Stimulated activated CD8-positive, alpha-beta memory T cell treated with anti-CD3 and anti-CD28 coated beads, Interleukin-15, amount 100 ng/mL, for 4 hours (primary cell): Measurements from ENCODE around the gene PSMC5.
"Not testable (repeated sequence)": the region's sequence is repeated elsewhere in the genome, so short reads cannot be mapped to it uniquely, and the experiment has no call there.

ENCODE experiments used
- DNase-seq, 2 donors: peaks; one replicate each; pipeline ENCODE4 v3.0.0-alpha.2; 2020; ENCODE audit warnings: low read depth in 2 of 2

Gene PSMC5

DNA sequence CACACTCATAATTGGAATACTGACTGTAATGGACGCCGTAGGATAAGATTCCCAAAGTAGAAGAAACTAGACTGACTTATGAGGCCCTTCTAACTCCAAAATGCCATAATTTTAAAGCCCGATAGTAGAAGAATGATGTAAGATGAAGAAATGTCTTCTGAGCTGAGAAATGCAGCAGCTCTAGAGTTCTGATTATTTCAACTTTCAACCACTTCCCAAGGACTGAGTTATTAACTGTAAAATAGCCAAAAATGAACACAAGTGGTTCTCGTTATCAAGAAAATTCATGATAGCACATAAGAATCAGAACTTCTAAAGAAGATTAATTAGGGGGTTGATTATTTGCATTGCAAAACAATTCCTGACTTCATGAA is 43.0 kb downstream of the PSMC5 start:
- DNase-seq, result not testable (repeated sequence)

DNA sequence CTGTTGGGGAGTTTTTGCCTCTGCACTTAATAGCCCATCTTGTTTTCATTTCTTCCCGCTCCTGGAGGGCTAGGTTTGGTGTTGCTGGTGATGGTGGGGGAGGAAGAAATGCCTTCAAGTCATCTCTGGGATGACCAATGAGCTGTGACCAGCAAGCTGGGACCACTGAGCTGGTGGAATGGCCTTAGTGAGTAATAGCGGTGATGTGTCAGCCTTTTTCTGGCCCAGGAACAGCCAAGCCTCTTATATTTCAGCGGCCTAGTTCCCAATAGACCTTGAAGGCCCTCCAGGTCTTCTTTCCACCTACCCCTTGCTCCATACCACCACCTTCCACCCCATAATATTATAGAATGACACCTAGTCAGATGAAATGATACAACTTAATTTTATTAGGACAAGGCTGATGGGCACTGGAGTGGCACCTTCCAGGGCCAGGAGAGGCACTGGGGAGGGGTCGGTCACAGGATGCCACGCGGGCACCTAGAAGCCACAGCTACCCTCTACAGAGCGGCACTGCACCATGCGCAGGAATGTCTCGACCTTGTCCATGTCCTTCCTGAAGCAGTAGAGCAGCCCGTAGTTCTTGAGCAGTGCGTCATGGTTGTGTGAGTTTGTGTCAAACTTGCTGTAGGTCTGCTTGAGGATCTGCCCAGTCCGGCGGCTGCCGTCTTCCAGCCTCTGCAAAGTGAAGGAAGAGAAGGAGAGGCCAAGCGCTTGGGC is 44.6 kb downstream of the PSMC5 start:
- not testable (repeated sequence) for DNase-seq

GRCh38 chr17:63873577-63873976 is 46.3 kb downstream of the PSMC5 start, which contains the start of gene CSH2:
Gene CSH2 (minus strand): TSS chr17:63873677. CDS start chr17:63873614, 63 bp downstream.
- not testable (repeated sequence) for DNase-seq

DNA sequence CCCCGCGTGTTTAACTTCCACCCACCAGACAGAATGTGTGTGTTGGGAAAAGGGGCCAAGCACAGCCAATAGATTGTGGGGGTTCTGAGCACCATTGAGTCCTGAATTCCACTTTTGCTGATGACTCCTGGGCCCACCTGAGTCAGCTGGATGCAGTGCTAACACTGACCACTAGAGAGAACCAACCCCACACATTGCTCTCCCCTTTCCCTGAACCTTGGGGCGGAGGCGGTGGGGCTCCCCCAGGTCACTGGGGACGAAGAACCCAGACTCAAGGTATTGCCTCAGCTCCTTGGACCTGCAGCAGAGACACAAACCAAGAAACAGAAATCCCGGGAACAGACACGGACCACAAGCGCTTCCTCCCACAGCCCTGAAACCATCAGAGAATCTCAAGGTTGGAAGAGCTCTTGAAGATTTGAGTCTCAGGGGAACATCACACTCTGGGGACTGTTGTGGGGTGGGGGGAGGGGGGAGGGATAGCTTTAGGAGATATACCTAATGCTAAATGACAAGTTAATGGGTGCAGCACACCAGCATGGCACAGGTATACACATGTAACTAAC is 46.9 kb downstream of the PSMC5 start:
- DNase-seq, result not testable (repeated sequence)

DNA sequence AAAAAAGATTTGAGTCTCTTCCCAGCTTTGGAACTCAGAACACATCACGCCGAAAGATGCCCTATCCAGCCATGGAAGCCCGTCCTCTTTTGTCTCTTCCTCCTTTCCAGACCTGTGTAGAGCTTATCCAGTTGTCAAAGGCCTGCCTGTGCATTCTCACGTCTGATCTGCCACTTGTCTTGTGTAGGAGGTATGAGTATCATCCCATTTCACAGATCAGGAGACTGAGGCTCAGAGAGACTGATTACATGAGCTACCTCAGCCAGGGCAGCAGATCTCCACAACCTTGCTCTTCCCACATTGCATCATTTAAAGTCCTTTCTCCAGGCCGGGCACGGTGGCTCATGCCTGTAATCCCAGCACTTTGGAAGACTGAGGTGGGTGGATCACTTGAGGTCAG is 47.5 kb downstream of the PSMC5 start:
- DNase-seq, result not testable (repeated sequence)

GRCh38 chr17:63878413-63878812 is 51.2 kb downstream of the PSMC5 start:
- DNase-seq, result not testable (repeated sequence)

- DNase-seq, result no peak
These were observed 53.5 kb downstream of the PSMC5 start for GRCh38 chr17:63880706-63881105.

DNA sequence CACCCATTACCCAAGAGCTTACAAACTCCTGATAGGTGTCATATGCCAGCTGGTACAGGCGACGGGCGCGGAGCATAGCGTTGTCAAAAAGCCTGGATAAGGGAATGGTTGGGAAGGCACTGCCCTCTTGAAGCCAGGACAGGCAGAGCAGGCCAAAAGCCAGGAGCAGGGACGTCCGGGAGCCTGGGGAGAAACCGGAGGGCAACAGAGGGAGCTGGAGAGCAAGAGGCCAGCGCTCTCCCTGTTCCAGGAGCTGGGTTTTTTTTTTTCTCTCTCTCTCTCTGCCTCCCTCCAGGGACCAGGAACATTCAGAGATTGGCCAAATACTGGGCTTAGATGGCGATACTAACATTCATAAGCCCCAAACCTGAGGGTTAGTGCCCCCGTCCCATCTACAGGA is 54.1 kb downstream of the PSMC5 start:
- DNase-seq, result not testable (repeated sequence)
